Lower lobe of right lung (tissue), 2 donors: ENCODE results near the gene TMCC3. TPM values are rescaled to one million over a fixed set of nuclear protein-coding genes. Genes with fewer than 3 reads are reported as not detected.

Source experiments
- ATAC-seq, 2 donors: fragments of 200-7000 bp; cut with Tn5 transposase; one replicate each; pipeline ENCODE4 v1.9.1; 2020 to 2022; ENCODE audit warnings: mild to moderate bottlenecking in 2 of 2, moderate library complexity in 2 of 2
- DNase-seq: peaks from one replicate; pipeline ENCODE4 v3.0.0-alpha.2; 2020
- H3K27ac ChIP-seq: fragments of 200-600 bp; one replicate; pipeline ENCODE4 v1.8.0; 2022
- H3K27me3 ChIP-seq: fragments of 200-600 bp; one replicate; pipeline ENCODE4 v1.8.0; 2022; ENCODE audit warnings: low read depth
- H3K36me3 ChIP-seq: fragments of 200-600 bp; one replicate; pipeline ENCODE4 v1.8.0; 2022; ENCODE audit warnings: mild to moderate bottlenecking
- H3K4me1 ChIP-seq: fragments of 200-600 bp; one replicate; pipeline ENCODE4 v1.8.0; 2022
- H3K4me3 ChIP-seq: fragments of 200-600 bp; one replicate; pipeline ENCODE4 v1.8.0; 2022; ENCODE audit warnings: mild to moderate bottlenecking
- H3K9me3 ChIP-seq: fragments of 200-600 bp; one replicate; pipeline ENCODE4 v1.8.0; 2022
- CTCF ChIP-seq: fragments of 200-600 bp; IDR thresholded peaks from one replicate; pipeline ENCODE4 v1.8.0; 2022; ENCODE audit warnings: antibody characterized with exemption, mild to moderate bottlenecking
- intact Hi-C: fragments of 100-400 bp; cut with DNase I; formaldehyde crosslinking; loops from one replicate; pipeline ENCODE4 v1.11.0; 2022
- total RNA-seq: library from RNA; stranded (reverse); fragmentation: NEBNext Ultra II Directional; extraction: Animal tissue kit (Norgen Biotek cat#: 25700); gene quantifications from one replicate; pipeline ENCODE4 v1.2.1, GENCODE V29; 2021
- donor health status: DM: no; HTN: yes; CAD: no; lungs with severe emphysema.

The TMCC3 gene
- total RNA-seq, 1 donor from 2014 or later, result 9.7 TPM

GRCh38 chr12:94571556-94571955, 78.8 kb downstream of the TMCC3 start:
- DNase-seq, result no peak
- Histone ChIP-seq H3K4me3 (no peak overlapping the region), H3K27ac (no peak overlapping the region), H3K9me3 (no peaks in the 10 kb centered on the region), H3K27me3 (no peaks in the 10 kb centered on the region), H3K4me1 (no peaks in the 10 kb centered on the region), H3K36me3 (peaks cover 6% of the 10 kb centered on the region)
- ATAC-seq, result no peak
- intact Hi-C loops, result no loop called here
- TF ChIP-seq CTCF, result no peak

- no peak for ATAC-seq
- no peak for TF ChIP-seq CTCF
- Histone ChIP-seq H3K4me3 (no peak overlapping the region), H3K36me3 (peaks cover 6% of the 10 kb centered on the region), H3K27ac (no peak overlapping the region), H3K27me3 (no peaks in the 10 kb centered on the region), H3K4me1 (no peaks in the 10 kb centered on the region), H3K9me3 (no peaks in the 10 kb centered on the region)
- DNase-seq, result no peak
- intact Hi-C loops, result no loop called here
Measured at GRCh38 chr12:94570161-94570560, 80.2 kb downstream of the TMCC3 start.

GRCh38 chr12:94567761-94568160, 82.6 kb downstream of the TMCC3 start:
- H3K36me3 ChIP-seq, result peaks cover 6% of the 10 kb centered on the region
- DNase-seq (no peak), ATAC-seq (no peak)
- no peak overlapping the region for H3K27ac ChIP-seq
- TF ChIP-seq CTCF, result no peak
- no peaks in the 10 kb centered on the region for H3K4me1 ChIP-seq
- no peaks in the 10 kb centered on the region for H3K9me3 ChIP-seq
- intact Hi-C loops, result no loop called here
- no peaks in the 10 kb centered on the region for H3K27me3 ChIP-seq
- no peak overlapping the region for H3K4me3 ChIP-seq

GRCh38 chr12:94566345-94566744, 84.0 kb downstream of the TMCC3 start:
- no peak overlapping the region for H3K27ac ChIP-seq
- no peak for ATAC-seq
- H3K4me1 ChIP-seq, result no peaks in the 10 kb centered on the region
- no peaks in the 10 kb centered on the region for H3K9me3 ChIP-seq
- no peaks in the 10 kb centered on the region for H3K27me3 ChIP-seq
- no peak for DNase-seq
- no peak for TF ChIP-seq CTCF
- peaks cover 6% of the 10 kb centered on the region for H3K36me3 ChIP-seq
- no peak overlapping the region for H3K4me3 ChIP-seq
- intact Hi-C loops, result no loop called here

- intact Hi-C loops, result no loop called here
- no peak for TF ChIP-seq CTCF
Measured at GRCh38 chr12:94565683-94566082, 84.7 kb downstream of the TMCC3 start.

GRCh38 chr12:94563286-94563685, 87.1 kb downstream of the TMCC3 start:
- H3K4me1 ChIP-seq, result no peaks in the 10 kb centered on the region
- intact Hi-C loops, result no loop called here
- no peak overlapping the region for H3K27ac ChIP-seq
- H3K4me3 ChIP-seq, result no peak overlapping the region
- no peaks in the 10 kb centered on the region for H3K9me3 ChIP-seq
- no peaks in the 10 kb centered on the region for H3K27me3 ChIP-seq
- ATAC-seq, result no peak
- DNase-seq, result no peak
- no peaks in the 10 kb centered on the region for H3K36me3 ChIP-seq
- no peak for TF ChIP-seq CTCF

More at GRCh38 chr12:94565683-94566082, 84.7 kb downstream of the TMCC3 start:
- no peaks in the 10 kb centered on the region for H3K4me1 ChIP-seq
- H3K36me3 ChIP-seq, result peaks cover under 1% of the 10 kb centered on the region
- H3K9me3 ChIP-seq, result no peaks in the 10 kb centered on the region
- H3K27me3 ChIP-seq, result no peaks in the 10 kb centered on the region
- no peak for ATAC-seq
- no peak overlapping the region for H3K4me3 ChIP-seq
- H3K27ac ChIP-seq, result no peak overlapping the region
- no peak for DNase-seq
